Right ventricle myocardium superior (tissue), 1 donor: Measurements from ENCODE around the gene LDLR. TPM values are rescaled to one million over a fixed set of nuclear protein-coding genes. Genes with fewer than 3 reads are reported as not detected.
"Not testable (repeated sequence)": the region's sequence is repeated elsewhere in the genome, so short reads cannot be mapped to it uniquely, and the experiment has no call there.

Experiments
- ATAC-seq: fragments of 200-7000 bp; cut with Tn5 transposase; one replicate; pipeline ENCODE4 v1.9.1; 2020; ENCODE audit warnings: mild to moderate bottlenecking; ENCODE audit not compliant: poor library complexity
- DNase-seq: peaks from one replicate; pipeline ENCODE4 v3.0.0-alpha.2; 2020
- intact Hi-C: fragments of 100-400 bp; cut with DNase I; formaldehyde crosslinking; loops from one replicate; pipeline ENCODE4 v1.11.2; 2022
- microRNA-seq: library from miRNA; unstranded; fragments of <30 nt; microRNA quantifications from one replicate; pipeline ENCODE4 v1.2.0, GENCODE V29; 2020
- total RNA-seq: library from RNA; stranded (reverse); fragmentation: NEBNext Ultra II Directional; extraction: Animal tissue kit (Norgen Biotek cat#: 25700); gene quantifications from one replicate; pipeline ENCODE4 v1.2.1, GENCODE V29; 2021
- donor health status: DM: no; HTN: yes; CAD: no; lungs with severe emphysema.

The LDLR gene
- total RNA-seq, 1 donor from 2014 or later: 9.8 TPM

- DNase-seq: no peak
- intact Hi-C loops: no loop called here
These were observed 91.1 kb downstream of the LDLR start for GRCh38 chr19:11180346-11180745.

GRCh38 chr19:11180975-11181374, 91.7 kb downstream of the LDLR start:
- ATAC-seq: peak; percentile 32
- intact Hi-C loops, DNase-seq: not testable (repeated sequence)

More at GRCh38 chr19:11180346-11180745, 91.1 kb downstream of the LDLR start:
- ATAC-seq: peak; percentile 25

GRCh38 chr19:11181488-11181887, 92.2 kb downstream of the LDLR start:
- ATAC-seq: no peak
- DNase-seq: no peak
- intact Hi-C loops: no loop called here

Small RNA genes lying within 50 kb of the gene (microRNA-seq; reads per million reads assigned to microRNA genes)
- not detected for gene MIR6886

Other genes with a start within 250 kb of the LDLR start
- gene C19orf38, start 241.0 kb upstream of the LDLR start, total RNA-seq: 0.59 TPM
- 29.9 TPM for gene CARM1, start 217.9 kb upstream of the LDLR start, total RNA-seq
- gene YIPF2, start 160.8 kb upstream of the LDLR start, total RNA-seq: 13.7 TPM
- gene TIMM29, start 160.7 kb upstream of the LDLR start, total RNA-seq: 11.8 TPM
- gene SMARCA4, start 128.4 kb upstream of the LDLR start, total RNA-seq: 34.7 TPM
- 6.7 TPM for gene SPC24, start 66.3 kb downstream of the LDLR start, total RNA-seq
- 383 TPM for gene KANK2, start 108.1 kb downstream of the LDLR start, total RNA-seq
- 0.40 TPM for gene ANGPTL8, start 150.2 kb downstream of the LDLR start, total RNA-seq
- gene DOCK6, start 173.1 kb downstream of the LDLR start, total RNA-seq: 32.0 TPM
- not detected for gene TSPAN16, start 206.7 kb downstream of the LDLR start, total RNA-seq